ENCODE data around the gene ZSCAN12.

Gene ZSCAN12

GRCh38 chr6:28353981-28354676 lies 45.4 kb downstream of the ZSCAN12 start:
- DNase-seq (ENCODE audit: low spot score): no peak

GRCh38 chr6:28353356-28353755 lies 46.2 kb downstream of the ZSCAN12 start:
- no peak for DNase-seq (ENCODE audit: low spot score)

GRCh38 chr6:28351493-28351925 lies 48.0 kb downstream of the ZSCAN12 start:
- no peak for DNase-seq (ENCODE audit: low spot score)

GRCh38 chr6:28351087-28351486 lies 48.5 kb downstream of the ZSCAN12 start:
- no peak for DNase-seq (ENCODE audit: low spot score)

GRCh38 chr6:28349892-28350737 lies 49.4 kb downstream of the ZSCAN12 start, which contains the start of gene ZKSCAN3:
ZKSCAN3 (plus strand) TSS chr6:28349947; CDS start chr6:28359587, 9,640 bp downstream.
- DNase-seq (ENCODE audit: low spot score): peak; percentile 87

- no peak for DNase-seq (ENCODE audit: low spot score)
Observed at GRCh38 chr6:28349344-28349891, 50.1 kb downstream of the ZSCAN12 start.

GRCh38 chr6:28347119-28347518 lies 52.4 kb downstream of the ZSCAN12 start:
- no peak for DNase-seq (ENCODE audit: low spot score)

- DNase-seq (ENCODE audit: low spot score): no peak
Observed at GRCh38 chr6:28345201-28345600, 54.3 kb downstream of the ZSCAN12 start.

GRCh38 chr6:28343898-28344677 lies 55.5 kb downstream of the ZSCAN12 start:
- DNase-seq (ENCODE audit: low spot score): no peak

- DNase-seq (ENCODE audit: low spot score): no peak
Observed at GRCh38 chr6:28340310-28341095, 59.0 kb downstream of the ZSCAN12 start.

GRCh38 chr6:28337121-28337520 lies 62.4 kb downstream of the ZSCAN12 start:
- DNase-seq (ENCODE audit: low spot score): no peak

GRCh38 chr6:28336284-28337120 lies 63.0 kb downstream of the ZSCAN12 start:
- DNase-seq (ENCODE audit: low spot score): no peak

GRCh38 chr6:28335564-28336283 lies 63.8 kb downstream of the ZSCAN12 start, which contains the start of gene ZSCAN31:
ZSCAN31 (minus strand) TSS chr6:28336148; CDS start chr6:28329683, 6,465 bp downstream.
- DNase-seq (ENCODE audit: low spot score): peak; percentile 92

- no peak for DNase-seq (ENCODE audit: low spot score)
Observed at GRCh38 chr6:28335040-28335563, 64.4 kb downstream of the ZSCAN12 start.

- DNase-seq (ENCODE audit: low spot score): no peak
Observed at GRCh38 chr6:28334286-28335039, 65.1 kb downstream of the ZSCAN12 start.

- DNase-seq (ENCODE audit: low spot score): no peak
Observed at GRCh38 chr6:28333599-28334018, 65.9 kb downstream of the ZSCAN12 start.

- DNase-seq (ENCODE audit: low spot score): no peak
Observed at GRCh38 chr6:28333047-28333446, 66.5 kb downstream of the ZSCAN12 start.

- no peak for DNase-seq (ENCODE audit: low spot score)
Observed at GRCh38 chr6:28330041-28330440, 69.5 kb downstream of the ZSCAN12 start.

All from D341Med (cell line).